Nephron (organoid): ENCODE measurements around the gene MAGEB10.

ENCODE experiments used
- H3K27ac Mint-ChIP-seq, 3 experiments: 2 replicates each; pipeline ENCODE4 v1.8.0; 2020; ENCODE audit warnings: mixed read lengths in 3 of 3, mild to moderate bottlenecking in 2 of 3, moderate library complexity in 1 of 3
- H3K27me3 Mint-ChIP-seq: 2 replicates; pipeline ENCODE4 v1.8.0; 2021; ENCODE audit warnings: low read depth, mild to moderate bottlenecking, moderate library complexity, mixed read lengths
- H3K36me3 Mint-ChIP-seq: 2 replicates; pipeline ENCODE4 v1.8.0; 2020; ENCODE audit warnings: low read depth, mixed read lengths
- H3K4me1 Mint-ChIP-seq: 2 replicates; pipeline ENCODE4 v1.8.0; 2020; ENCODE audit warnings: mixed read lengths
- H3K4me3 Mint-ChIP-seq, 3 experiments: 2 replicates each; pipeline ENCODE4 v1.8.0; 2020; ENCODE audit warnings: mild to moderate bottlenecking in 3 of 3, mixed read lengths in 3 of 3, moderate library complexity in 2 of 3
- H3K9me3 Mint-ChIP-seq: 2 replicates; pipeline ENCODE4 v1.8.0; 2020; ENCODE audit warnings: mixed read lengths
- CTCF ChIP-seq, 3 experiments: fragments of 200-600 bp; sonication (generic); IDR thresholded peaks; one replicate each; pipeline ENCODE4 v1.5.0; 2021; ENCODE audit warnings: antibody characterized with exemption in 3 of 3; ENCODE audit not compliant: unreplicated experiment in 3 of 3

Gene MAGEB10

GRCh38 chrX:27807690-27808089, at the start of gene MAGEB10:
TSS of gene MAGEB10 (plus strand) at chrX:27807990. CDS start at chrX:27821307, 13,317 bp downstream.
- no peak for TF ChIP-seq CTCF (IDR thresholded peaks at IDR 0.05; ENCODE audit: unreplicated experiment in 3 of 3)
- Mint-ChIP-seq H3K4me1 (no peaks in the 10 kb centered on the region), H3K9me3 (peaks cover 9% of the 10 kb centered on the region), H3K4me3 (no peak within 1 kb of the TSS), H3K36me3 (no peaks in the 10 kb centered on the region), H3K27ac (no peak within 1 kb of the TSS), H3K27me3 (no peaks in the 10 kb centered on the region)

GRCh38 chrX:27765718-27766117, 42.1 kb upstream of the MAGEB10 start:
- Mint-ChIP-seq H3K9me3 (peaks cover 18% of the 10 kb centered on the region), H3K27ac (no peak overlapping the region), H3K36me3 (no peaks in the 10 kb centered on the region), H3K4me1 (no peaks in the 10 kb centered on the region), H3K4me3 (no peak overlapping the region), H3K27me3 (no peaks in the 10 kb centered on the region)
- no peak for TF ChIP-seq CTCF (IDR thresholded peaks at IDR 0.05; ENCODE audit: unreplicated experiment in 3 of 3)

GRCh38 chrX:27767387-27767786, 40.4 kb upstream of the MAGEB10 start:
- Mint-ChIP-seq H3K4me1 (no peaks in the 10 kb centered on the region), H3K27me3 (no peaks in the 10 kb centered on the region), H3K36me3 (no peaks in the 10 kb centered on the region), H3K9me3 (peaks cover 13% of the 10 kb centered on the region), H3K4me3 (no peak overlapping the region), H3K27ac (no peak overlapping the region)
- no peak for TF ChIP-seq CTCF (IDR thresholded peaks at IDR 0.05; ENCODE audit: unreplicated experiment in 3 of 3)

- H3K27ac Mint-ChIP-seq: no peak overlapping the region
- no peak for TF ChIP-seq CTCF (IDR thresholded peaks at IDR 0.05; ENCODE audit: unreplicated experiment in 3 of 3)
- H3K4me3 Mint-ChIP-seq: no peak overlapping the region
- H3K36me3 Mint-ChIP-seq: no peaks in the 10 kb centered on the region
- no peaks in the 10 kb centered on the region for H3K27me3 Mint-ChIP-seq
- H3K9me3 Mint-ChIP-seq: no peaks in the 10 kb centered on the region
- no peaks in the 10 kb centered on the region for H3K4me1 Mint-ChIP-seq
These were observed 31.8 kb upstream of the MAGEB10 start for GRCh38 chrX:27775984-27776383.

GRCh38 chrX:27796640-27797257, 11.0 kb upstream of the MAGEB10 start:
- no peaks in the 10 kb centered on the region for H3K27me3 Mint-ChIP-seq
- TF ChIP-seq CTCF (IDR thresholded peaks at IDR 0.05; ENCODE audit: unreplicated experiment in 3 of 3): no peak
- no peaks in the 10 kb centered on the region for H3K4me1 Mint-ChIP-seq
- no peaks in the 10 kb centered on the region for H3K36me3 Mint-ChIP-seq
- no peaks in the 10 kb centered on the region for H3K9me3 Mint-ChIP-seq
- no peak overlapping the region for H3K4me3 Mint-ChIP-seq
- no peak overlapping the region for H3K27ac Mint-ChIP-seq

- Mint-ChIP-seq H3K9me3 (peaks cover 4% of the 10 kb centered on the region), H3K4me3 (no peak overlapping the region), H3K4me1 (no peaks in the 10 kb centered on the region), H3K36me3 (no peaks in the 10 kb centered on the region), H3K27me3 (no peaks in the 10 kb centered on the region), H3K27ac (no peak overlapping the region)
- no peak for TF ChIP-seq CTCF (IDR thresholded peaks at IDR 0.05; ENCODE audit: unreplicated experiment in 3 of 3)
These were observed 10.2 kb upstream of the MAGEB10 start for GRCh38 chrX:27797575-27797974.
